GM12878 (cell line): ENCODE data around the gene SLC35F3. TPM values are rescaled to one million over a fixed set of nuclear protein-coding genes. Genes with fewer than 3 reads are reported as not detected.

Experiments
- CBX5 ChIP-seq: sonication (generic); IDR thresholded peaks from 2 replicates; pipeline ENCODE4 v1.6.1; 2016; ENCODE audit warnings: low read depth, moderate library complexity, mild to moderate bottlenecking, inconsistent platforms
- CEBPB ChIP-seq, 2 experiments: fragments of 150-350 bp in 1 of 2; IDR thresholded peaks; 2 replicates each; pipeline ENCODE4 v1.6.1; 2012 to 2014; ENCODE audit warnings: low read depth in 2 of 2, low read length in 2 of 2, borderline replicate concordance in 1 of 2, inconsistent platforms in 1 of 2
- CREB1 ChIP-seq: IDR thresholded peaks from 2 replicates; pipeline ENCODE4 v1.6.1; 2012; ENCODE audit warnings: low read depth, mild to moderate bottlenecking, inconsistent platforms
- DPF2 ChIP-seq: fragments of 450-650 bp; IDR thresholded peaks from 2 replicates; pipeline ENCODE4 v1.6.1; 2017; ENCODE audit warnings: mild to moderate bottlenecking
- ETV6 ChIP-seq, 2 experiments: fragments of 450-650 bp in 1 of 2; IDR thresholded peaks in 1 of 2; conservative IDR thresholded peaks in 1 of 2; 2 replicates each; pipeline ENCODE4 v1.6.1; 2014; ENCODE audit warnings: antibody characterized with exemption in 1 of 2, borderline replicate concordance in 1 of 2, low read depth in 1 of 2, mild to moderate bottlenecking in 1 of 2, moderate library complexity in 1 of 2
- EZH2 ChIP-seq: IDR thresholded peaks from 2 replicates; pipeline ENCODE4 v1.6.1; 2012; ENCODE audit warnings: low read depth, mild to moderate bottlenecking, control low read depth, inconsistent platforms, low read length, borderline replicate concordance; ENCODE audit not compliant: control insufficient read depth
- FOS ChIP-seq: IDR thresholded peaks from 3 replicates; pipeline ENCODE4 v1.6.1; 2011; ENCODE audit warnings: borderline replicate concordance; ENCODE audit not compliant: insufficient read length; ENCODE audit errors: extremely low read depth
- HSF1 ChIP-seq: fragments of 150-350 bp; IDR thresholded peaks from 2 replicates; pipeline ENCODE4 v1.6.1; 2014; ENCODE audit warnings: mild to moderate bottlenecking, low read depth, low read length
- KAT2A ChIP-seq: conservative IDR thresholded peaks from 2 replicates; pipeline ENCODE4 v1.6.1; 2011; ENCODE audit warnings: low read depth, low read length; ENCODE audit not compliant: control insufficient read depth
- MEF2A ChIP-seq: IDR thresholded peaks from 2 replicates; pipeline ENCODE4 v1.6.1; 2011; ENCODE audit warnings: low read depth, mild to moderate bottlenecking, low read length, moderate library complexity; ENCODE audit not compliant: insufficient read depth
- PBX3 ChIP-seq: IDR thresholded peaks from 2 replicates; pipeline ENCODE4 v1.6.1; 2011; ENCODE audit warnings: mild to moderate bottlenecking, low read depth, low read length, moderate library complexity; ENCODE audit not compliant: insufficient replicate concordance
- PRDM15 ChIP-seq: fragments of 450-650 bp; formaldehyde crosslinking; IDR thresholded peaks from 2 replicates; pipeline ENCODE4 v1.4.0; 2020; ENCODE audit warnings: mild to moderate bottlenecking, moderate library complexity
- SMARCA5 ChIP-seq: fragments of 450-650 bp; IDR thresholded peaks from 2 replicates; pipeline ENCODE4 v1.6.1; 2017; ENCODE audit warnings: mild to moderate bottlenecking
- SP1 ChIP-seq: IDR thresholded peaks from one replicate; pipeline ENCODE4 v1.6.1; 2011; ENCODE audit warnings: low read depth, low read length
- STAT1 ChIP-seq: fragments of 450-650 bp; conservative IDR thresholded peaks from 2 replicates; pipeline ENCODE4 v1.6.1; 2014; ENCODE audit warnings: antibody characterized with exemption, mild to moderate bottlenecking
- polyA plus RNA-seq, 11 experiments: library from polyadenylated mRNA; depleted of rRNA in 4 of 11; unstranded in 6 of 11; stranded (reverse) in 5 of 11; fragments of >200 nt; fragmentation: Nextera tagmentation in 4 of 11; fragmentation: Illumina TruSeq in 1 of 11; extraction: Ambion mirVana in 4 of 11; extraction: Trizol in 1 of 11; gene quantifications; 1 replicate in 1 of 11; 2 replicates in 10 of 11; pipeline versions ENCODE4 v1.2.1 to v1.2.3, GENCODE V29; 2011 to 2016; ENCODE audit warnings: inconsistent platforms in 2 of 11, missing spikeins in 2 of 11, low read depth in 1 of 11
- total RNA-seq, 4 experiments: library from RNA; depleted of rRNA in 3 of 4; stranded (reverse); fragments of >200 nt in 3 of 4; fragmentation: Illumina TruSeq in 1 of 4; extraction: Trizol in 1 of 4; gene quantifications; 2 replicates each; pipeline versions ENCODE4 v1.2.1 to v1.2.3, GENCODE V29; 2013 to 2021

The SLC35F3 gene
- total and polyA plus RNA-seq, 10 of the 15 experiments (the other 5 are each of a cell fraction or from before 2014, with no cell fraction given): 1.0 to 8.6 (median 5.7) TPM

- TF ChIP-seq PBX3 (peak; percentile 21), STAT1 (peak; percentile 75; the same call in 1 of the 2 replicates), EZH2 (no peak), SMARCA5 (peak; percentile 80), DPF2 (peak; percentile 88), PRDM15 (no peak), SP1 (peak; percentile 79), CEBPB (IDR thresholded peaks at IDR 0.05; ENCODE audit: borderline replicate concordance in 1 of 2, low read depth in 2 of 2, low read length in 2 of 2) (peak in 1 of 2 experiments; percentile 13; a peak in 1 of 4 replicates), MEF2A (0 out of 2 replicates have a peak, but pooled peaks have one; percentile 17), HSF1 (0 out of 2 replicates have a peak, but pooled peaks have one; percentile 28), CBX5 (no peak), ETV6 (conservative IDR thresholded peaks at IDR 0.05 in 1 of 2, IDR thresholded peaks at IDR 0.05 in 1 of 2; ENCODE audit: borderline replicate concordance in 1 of 2, low read depth in 1 of 2) (peak in 1 of 2 experiments; percentile 62; a peak in 1 of 4 replicates), FOS (no peak), KAT2A (no peak), CREB1 (peak; percentile 79)
These were observed 468.8 kb downstream of the SLC35F3 start, which contains the start of gene COA6 (continued) for GRCh38 chr1:234373064-234373958.
